Smooth muscle cell (in vitro differentiated cells): ENCODE data around the gene MACC1. TPM values are rescaled to one million over a fixed set of nuclear protein-coding genes. Genes with fewer than 3 reads are reported as not detected.

Experiments
- DNase-seq: peaks from one replicate; lab custom pipeline; 2025; ENCODE audit not compliant: unreplicated experiment; lab: John Stamatoyannopoulos, UW
- H2AFZ ChIP-seq: fragments of 200-600 bp; sonication (generic); 2 replicates; pipeline ENCODE4 v1.6.0; 2016; ENCODE audit warnings: antibody characterized with exemption, low read depth, mild to moderate bottlenecking
- H3F3A ChIP-seq: fragments of 200-600 bp; sonication (generic); 2 replicates; pipeline ENCODE4 v1.6.0; 2017; ENCODE audit warnings: antibody characterized with exemption, low read depth
- H3K27ac ChIP-seq: fragments of 200-600 bp; sonication (generic); 2 replicates; pipeline ENCODE4 v1.5.1; 2016; ENCODE audit warnings: low read depth, mild to moderate bottlenecking
- H3K27me3 ChIP-seq: fragments of 200-600 bp; sonication (generic); 2 replicates; pipeline ENCODE4 v1.6.1; 2016; ENCODE audit warnings: low read depth, mild to moderate bottlenecking
- H3K36me3 ChIP-seq: fragments of 200-600 bp; sonication (generic); 2 replicates; pipeline ENCODE4 v1.5.1; 2016; ENCODE audit warnings: low read depth
- H3K4me1 ChIP-seq: fragments of 200-600 bp; sonication (generic); 2 replicates; pipeline ENCODE4 v1.5.1; 2016; ENCODE audit warnings: low read depth
- H3K4me2 ChIP-seq: fragments of 200-600 bp; sonication (generic); 2 replicates; pipeline ENCODE4 v1.6.0; 2016; ENCODE audit warnings: mild to moderate bottlenecking
- H3K4me3 ChIP-seq: fragments of 200-600 bp; sonication (generic); 2 replicates; pipeline ENCODE4 v1.5.1; 2016; ENCODE audit warnings: mild to moderate bottlenecking
- H3K79me2 ChIP-seq: fragments of 200-600 bp; sonication (generic); 2 replicates; pipeline ENCODE4 v1.6.0; 2016; ENCODE audit warnings: low read depth, mild to moderate bottlenecking
- H3K9ac ChIP-seq: fragments of 200-600 bp; sonication (generic); 2 replicates; pipeline ENCODE4 v1.6.0; 2016; ENCODE audit warnings: low read depth
- H3K9me3 ChIP-seq: fragments of 200-600 bp; sonication (generic); replicated peaks from 2 replicates; pipeline ENCODE4 v1.5.1; 2016; ENCODE audit warnings: low read depth
- H4K20me1 ChIP-seq: fragments of 200-600 bp; sonication (generic); 2 replicates; pipeline ENCODE4 v1.6.0; 2016; ENCODE audit warnings: low read depth
- CTCF ChIP-seq: fragments of 200-600 bp; sonication (generic); IDR thresholded peaks from 2 replicates; pipeline ENCODE4 v1.5.1; 2017; ENCODE audit warnings: borderline replicate concordance, mild to moderate bottlenecking, antibody characterized with exemption; ENCODE audit not compliant: insufficient read depth, poor library complexity, severe bottlenecking
- WGBS: methylation state at CpG from one replicate; pipeline ENCODE4 v1.1.7; 2016; ENCODE audit warnings: low lambda C conversion rate; 5-methylcytosine and 5-hydroxymethylcytosine counted together
- polyA plus RNA-seq: library from polyadenylated mRNA; unstranded; fragments of >200 nt; fragmentation: Nextera tagmentation; extraction: Ambion mirVana; gene quantifications from 2 replicates; pipeline ENCODE4 v1.2.1, GENCODE V29; 2016
- total RNA-seq: library from RNA; depleted of rRNA; stranded (reverse); fragments of >200 nt; gene quantifications from 2 replicates; pipeline ENCODE4 v1.2.3, GENCODE V29; 2014

Gene MACC1
- total and polyA plus RNA-seq, 2 experiments from 2014 or later = 1.3 TPM; not detected in 1

- no peak overlapping the region for H2AFZ ChIP-seq
- H3K79me2 ChIP-seq = no peaks in the 10 kb centered on the region
- no peak for DNase-seq
- no peak overlapping the region for H3K9ac ChIP-seq
- H3K36me3 ChIP-seq = no peaks in the 10 kb centered on the region
- no peaks in the 10 kb centered on the region for H3K4me1 ChIP-seq
- no peaks in the 10 kb centered on the region for H3K9me3 ChIP-seq
- H3K4me2 ChIP-seq = no peak overlapping the region
- 100% methylated on average over 1 of the region's 1 CpG for WGBS
- H3K27ac ChIP-seq = no peak overlapping the region
- H3K27me3 ChIP-seq = no peaks in the 10 kb centered on the region
- no peaks in the 10 kb centered on the region for H3F3A ChIP-seq
- H4K20me1 ChIP-seq = no peaks in the 10 kb centered on the region
- H3K4me3 ChIP-seq = no peak overlapping the region
- TF ChIP-seq CTCF = no peak
Observed at GRCh38 chr7:20232848-20233247, 15.7 kb upstream of the MACC1 start.

GRCh38 chr7:20229646-20230500, 12.7 kb upstream of the MACC1 start:
- no peak overlapping the region for H2AFZ ChIP-seq
- 68% methylated on average over 7 of the region's 7 CpGs for WGBS
- no peak overlapping the region for H3K4me2 ChIP-seq

DNA sequence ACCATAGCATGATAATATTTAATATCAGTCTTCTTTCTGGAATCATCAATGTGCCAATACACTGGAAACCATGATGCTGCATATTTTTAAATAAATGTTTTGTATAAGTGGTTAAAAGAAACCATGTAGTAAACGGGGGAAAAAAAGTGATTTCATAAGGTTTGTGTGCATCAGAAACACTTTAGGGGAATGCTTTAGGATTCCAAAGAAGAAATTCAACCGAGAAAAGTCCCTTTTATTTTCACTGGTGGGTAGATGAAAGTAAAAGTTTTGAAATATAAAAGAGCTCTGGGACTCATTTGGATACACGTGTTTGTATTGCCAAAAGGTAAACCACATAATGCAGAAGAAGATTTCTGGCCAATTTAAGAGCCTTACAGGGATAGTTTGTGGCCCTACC, 11.9 kb upstream of the MACC1 start:
- no peak for TF ChIP-seq CTCF

More at GRCh38 chr7:20229646-20230500, 12.7 kb upstream of the MACC1 start:
- Histone ChIP-seq H4K20me1 (no peaks in the 10 kb centered on the region), H3K27ac (no peak overlapping the region), H3K27me3 (no peaks in the 10 kb centered on the region), H3K36me3 (no peaks in the 10 kb centered on the region), H3K4me3 (no peak overlapping the region), H3K9me3 (no peaks in the 10 kb centered on the region), H3K79me2 (no peaks in the 10 kb centered on the region), H3K9ac (no peak overlapping the region), H3F3A (no peaks in the 10 kb centered on the region), H3K4me1 (no peaks in the 10 kb centered on the region)
- DNase-seq = no peak
- TF ChIP-seq CTCF = no peak

DNA sequence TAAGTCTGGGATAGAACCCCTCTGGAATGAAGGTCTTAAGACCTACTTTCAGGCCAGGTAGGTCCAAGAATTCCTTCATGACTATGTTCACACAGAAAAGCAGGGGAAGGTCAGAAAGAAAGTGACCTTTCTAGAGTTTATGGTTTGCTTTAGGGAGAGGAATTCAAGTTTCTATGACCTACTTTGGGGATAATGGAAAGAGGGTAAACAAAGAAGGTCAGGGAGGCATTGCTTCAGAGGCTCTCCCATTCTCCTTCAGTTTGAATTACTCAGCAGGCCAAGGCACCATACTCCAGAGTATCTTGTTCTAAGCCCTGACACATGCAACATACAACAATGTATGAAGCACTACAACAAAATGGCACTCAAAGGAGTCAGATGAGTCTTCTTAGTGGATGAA, 11.5 kb upstream of the MACC1 start:
- Histone ChIP-seq H2AFZ (no peak overlapping the region), H4K20me1 (no peaks in the 10 kb centered on the region), H3K27me3 (no peaks in the 10 kb centered on the region), H3K9ac (no peak overlapping the region), H3K9me3 (no peaks in the 10 kb centered on the region), H3K36me3 (no peaks in the 10 kb centered on the region), H3K4me1 (no peaks in the 10 kb centered on the region), H3F3A (no peaks in the 10 kb centered on the region), H3K79me2 (no peaks in the 10 kb centered on the region), H3K4me3 (no peak overlapping the region), H3K4me2 (no peak overlapping the region), H3K27ac (no peak overlapping the region)
- TF ChIP-seq CTCF = no peak
- no peak for DNase-seq

More for the DNA sequence above, 11.9 kb upstream of the MACC1 start:
- Histone ChIP-seq H3K4me2 (no peak overlapping the region), H3K27ac (no peak overlapping the region), H3K79me2 (no peaks in the 10 kb centered on the region), H2AFZ (no peak overlapping the region), H3K9ac (no peak overlapping the region), H3K4me3 (no peak overlapping the region), H3K9me3 (no peaks in the 10 kb centered on the region), H3K27me3 (no peaks in the 10 kb centered on the region), H3K36me3 (no peaks in the 10 kb centered on the region), H3K4me1 (no peaks in the 10 kb centered on the region), H3F3A (no peaks in the 10 kb centered on the region), H4K20me1 (no peaks in the 10 kb centered on the region)
- no peak for DNase-seq
- 97% methylated on average over 3 of the region's 3 CpGs for WGBS
